Measurements from ENCODE around the gene DEPP1. TPM values are rescaled to one million over a fixed set of nuclear protein-coding genes. Genes with fewer than 3 reads are reported as not detected.

Gene DEPP1
- total and polyA plus RNA-seq, 2 donors (not counting 1 experiment from before 2014, with no cell fraction given): not detected

DNA sequence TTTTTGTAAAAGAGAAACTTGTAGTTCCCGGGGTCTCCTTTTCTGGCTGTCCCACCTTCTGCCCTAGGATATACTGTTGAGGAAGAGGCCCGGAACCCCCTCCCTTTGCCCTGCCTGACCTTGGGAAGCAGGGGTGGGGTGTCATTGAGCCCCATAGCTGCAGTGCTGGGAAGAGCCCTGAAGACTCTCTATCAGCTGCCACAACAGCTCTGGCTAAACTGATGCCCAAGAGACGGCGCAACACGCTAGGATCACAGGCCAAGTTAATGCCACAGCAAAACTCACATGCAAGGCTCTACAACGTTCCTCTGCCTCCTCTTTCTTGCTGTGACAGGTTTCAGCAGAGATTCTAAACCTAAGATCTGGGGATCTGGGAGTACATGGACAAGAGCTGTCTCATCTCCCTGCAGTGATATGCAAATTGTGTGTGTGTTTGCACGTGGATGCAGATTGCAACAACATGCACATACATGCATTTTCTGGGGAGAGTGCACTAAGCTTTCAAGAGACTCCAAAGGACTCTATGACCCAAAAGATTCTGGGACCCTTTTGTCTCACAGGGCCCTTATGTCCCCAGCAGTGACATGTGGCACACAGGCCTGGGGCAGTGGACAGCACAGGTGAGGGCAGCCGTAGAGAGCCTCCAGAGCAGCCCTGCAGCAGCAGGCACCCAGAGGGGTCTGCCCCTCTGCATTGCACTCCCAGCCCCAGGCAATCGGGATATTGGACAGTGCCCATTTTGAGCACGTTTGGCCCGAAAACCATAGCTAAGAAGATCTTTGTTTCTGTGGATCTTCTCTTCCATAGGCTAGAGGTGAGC is 16.5 kb downstream of the DEPP1 start:
- no peaks in the 10 kb centered on the region for H3K27me3 Mint-ChIP-seq

DNA sequence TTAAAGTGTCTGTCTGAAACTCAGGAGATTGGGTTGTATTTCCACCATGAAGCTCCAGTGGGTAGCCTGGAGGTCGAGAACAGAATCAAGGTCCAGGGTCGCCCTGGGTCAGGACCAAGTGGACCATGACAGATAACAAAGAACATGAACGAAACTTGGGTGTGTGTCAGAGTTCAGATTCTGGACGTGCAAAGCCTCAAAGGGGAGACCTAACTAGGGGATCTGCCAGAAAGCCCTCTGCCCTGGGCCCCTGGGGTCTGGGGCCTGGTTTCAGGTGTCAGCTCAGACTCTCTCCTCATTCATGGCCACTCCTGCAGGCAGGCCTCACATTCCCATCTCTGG is 17.4 kb downstream of the DEPP1 start:
- Histone ChIP-seq H4K20me1 (ENCODE audit: control insufficient read depth, insufficient read depth, low read length, poor library complexity, severe bottlenecking) (no peaks in the 10 kb centered on the region), H3K9ac (ENCODE audit: low read length) (no peak overlapping the region), H3K27me3 (replicated peaks in 1 of 4; ENCODE audit: control extremely low read depth in 1 of 4, control insufficient read depth in 3 of 4, insufficient read depth in 4 of 4, low read length in 3 of 4) (peaks cover 0 to 2% (median 0%) of the 10 kb centered on the region in 4 experiments), H3K9me3 (ENCODE audit: control extremely low read depth in 1 of 3, control insufficient read depth in 2 of 3, insufficient read depth in 1 of 3, low read length in 2 of 3) (no peaks in the 10 kb centered on the region), H3K79me2 (ENCODE audit: control insufficient read depth, insufficient read depth, low read length) (peaks cover 23% of the 10 kb centered on the region), H3K4me1 (ENCODE audit: control insufficient read depth in 2 of 2, insufficient read depth in 2 of 2, low read length in 2 of 2) (peaks cover 41 to 63% of the 10 kb centered on the region in 2 donors), H3K4me3 (ENCODE audit: control extremely low read depth in 1 of 5, extremely low read depth in 1 of 5, insufficient read depth in 1 of 5, low read depth in 2 of 5, low read length in 4 of 5) (no peak overlapping the region), H2AFZ (ENCODE audit: insufficient read depth, low read depth, low read length, poor library complexity, severe bottlenecking) (no peak overlapping the region), H3K36me3 (replicated peaks in 1 of 2; ENCODE audit: control extremely low read depth in 1 of 2, control insufficient read depth in 1 of 2, extremely low read depth in 1 of 2, insufficient read depth in 2 of 2, low read length in 1 of 2) (no peaks in the 10 kb centered on the region), H3K4me2 (replicated peaks; ENCODE audit: low read depth, low read length, poor library complexity, severe bottlenecking) (no peak overlapping the region), H3K27ac (ENCODE audit: low read length in 2 of 2) (no peak overlapping the region)
- WGBS (ENCODE audit: insufficient coverage): 65% methylated on average over 3 of the region's 4 CpGs
- no peak for ATAC-seq (ENCODE audit: low read depth)
- ChIA-PET POLR2A (no interaction called here), CTCF (interaction anchor here (3.5 kb wide), 1 partner anchor 28 kb away, joined by 23 read pairs; no protein-coding TSS in a partner anchor)
- intact Hi-C loops (cut with micrococcal nuclease): no loop called here
- Mint-ChIP-seq H3K4me1 (peaks cover 62% of the 10 kb centered on the region), H3K4me3 (peak overlapping the region; percentile 30), H3K27ac (peak overlapping the region; percentile 26), H3K27me3 (no peaks in the 10 kb centered on the region), H3K9me3 (ENCODE audit: insufficient read depth) (no peaks in the 10 kb centered on the region)
- DNase-seq: no peak
- TF ChIP-seq, protein P1, sequence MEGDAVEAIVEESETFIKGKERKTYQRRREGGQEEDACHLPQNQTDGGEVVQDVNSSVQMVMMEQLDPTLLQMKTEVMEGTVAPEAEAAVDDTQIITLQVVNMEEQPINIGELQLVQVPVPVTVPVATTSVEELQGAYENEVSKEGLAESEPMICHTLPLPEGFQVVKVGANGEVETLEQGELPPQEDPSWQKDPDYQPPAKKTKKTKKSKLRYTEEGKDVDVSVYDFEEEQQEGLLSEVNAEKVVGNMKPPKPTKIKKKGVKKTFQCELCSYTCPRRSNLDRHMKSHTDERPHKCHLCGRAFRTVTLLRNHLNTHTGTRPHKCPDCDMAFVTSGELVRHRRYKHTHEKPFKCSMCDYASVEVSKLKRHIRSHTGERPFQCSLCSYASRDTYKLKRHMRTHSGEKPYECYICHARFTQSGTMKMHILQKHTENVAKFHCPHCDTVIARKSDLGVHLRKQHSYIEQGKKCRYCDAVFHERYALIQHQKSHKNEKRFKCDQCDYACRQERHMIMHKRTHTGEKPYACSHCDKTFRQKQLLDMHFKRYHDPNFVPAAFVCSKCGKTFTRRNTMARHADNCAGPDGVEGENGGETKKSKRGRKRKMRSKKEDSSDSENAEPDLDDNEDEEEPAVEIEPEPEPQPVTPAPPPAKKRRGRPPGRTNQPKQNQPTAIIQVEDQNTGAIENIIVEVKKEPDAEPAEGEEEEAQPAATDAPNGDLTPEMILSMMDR (IDR thresholded peaks at IDR 0.05): no peak
- TF ChIP-seq EZH2 (IDR thresholded peaks at IDR 0.05; ENCODE audit: borderline replicate concordance, insufficient read depth, low read depth, low read length, poor library complexity, severe bottlenecking): no peak

More for the DNA sequence above, 16.5 kb downstream of the DEPP1 start:
- WGBS (ENCODE audit: insufficient coverage): 79% methylated on average over 9 of the region's 11 CpGs
- no peak overlapping the region for H2AFZ ChIP-seq (ENCODE audit: insufficient read depth, low read depth, low read length, poor library complexity, severe bottlenecking)
- no peaks in the 10 kb centered on the region for H4K20me1 ChIP-seq (ENCODE audit: control insufficient read depth, insufficient read depth, low read length, poor library complexity, severe bottlenecking)
- peaks cover 19% of the 10 kb centered on the region for H3K79me2 ChIP-seq (ENCODE audit: control insufficient read depth, insufficient read depth, low read length)
- POLR2A ChIA-PET: interaction anchor here (1.5 kb wide), 1 partner anchor 41 kb away, joined by 3 read pairs; no protein-coding TSS in a partner anchor
- Mint-ChIP-seq H3K9me3 (ENCODE audit: insufficient read depth) (no peaks in the 10 kb centered on the region), H3K27ac (no peak overlapping the region), H3K4me1 (peaks cover 68% of the 10 kb centered on the region), H3K4me3 (peak overlapping the region; percentile 8)
- peaks cover 0 to 2% (median 0%) of the 10 kb centered on the region in 4 experiments for H3K27me3 ChIP-seq (replicated peaks in 1 of 4; ENCODE audit: control extremely low read depth in 1 of 4, control insufficient read depth in 3 of 4, insufficient read depth in 4 of 4, low read length in 3 of 4)
- intact Hi-C loops (cut with micrococcal nuclease): no loop called here
- TF ChIP-seq, protein P1 (IDR thresholded peaks at IDR 0.05): no peak
- no peak for TF ChIP-seq EZH2 (IDR thresholded peaks at IDR 0.05; ENCODE audit: borderline replicate concordance, insufficient read depth, low read depth, low read length, poor library complexity, severe bottlenecking)
- DNase-seq (no peak), ATAC-seq (ENCODE audit: low read depth) (no peak)
- CTCF ChIA-PET: interaction anchor here (0.9 to 3.5 kb wide), 8 partner anchors 9 to 41 kb away, joined by 3 to 23 read pairs (median 4); partner anchors contain the start of gene DEPP1
- no peak overlapping the region for H3K9ac ChIP-seq (ENCODE audit: low read length)
- no peaks in the 10 kb centered on the region for H3K9me3 ChIP-seq (ENCODE audit: control extremely low read depth in 1 of 3, control insufficient read depth in 2 of 3, insufficient read depth in 1 of 3, low read length in 2 of 3)
- no peak overlapping the region for H3K27ac ChIP-seq (ENCODE audit: low read length in 2 of 2)
- peaks cover 45 to 71% of the 10 kb centered on the region in 2 donors for H3K4me1 ChIP-seq (ENCODE audit: control insufficient read depth in 2 of 2, insufficient read depth in 2 of 2, low read length in 2 of 2)
- no peaks in the 10 kb centered on the region for H3K36me3 ChIP-seq (replicated peaks in 1 of 2; ENCODE audit: control extremely low read depth in 1 of 2, control insufficient read depth in 1 of 2, extremely low read depth in 1 of 2, insufficient read depth in 2 of 2, low read length in 1 of 2)
- no peak overlapping the region for H3K4me2 ChIP-seq (replicated peaks; ENCODE audit: low read depth, low read length, poor library complexity, severe bottlenecking)
- H3K4me3 ChIP-seq (ENCODE audit: control extremely low read depth in 1 of 5, extremely low read depth in 1 of 5, insufficient read depth in 1 of 5, low read depth in 2 of 5, low read length in 4 of 5): no peak overlapping the region
